NCI-H1930 (cell line): Measurements from ENCODE around the gene RCN2.

Experiments used
- DNase-seq, 2 experiments: peaks; one replicate each; lab custom pipeline; 2025; lab: John Stamatoyannopoulos, UW

The RCN2 gene

GRCh38 chr15:76973906-76974305 is 42.4 kb downstream of the RCN2 start:
- DNase-seq = no peak

- no peak for DNase-seq
These were observed 43.0 kb downstream of the RCN2 start for GRCh38 chr15:76974456-76975036.

DNA sequence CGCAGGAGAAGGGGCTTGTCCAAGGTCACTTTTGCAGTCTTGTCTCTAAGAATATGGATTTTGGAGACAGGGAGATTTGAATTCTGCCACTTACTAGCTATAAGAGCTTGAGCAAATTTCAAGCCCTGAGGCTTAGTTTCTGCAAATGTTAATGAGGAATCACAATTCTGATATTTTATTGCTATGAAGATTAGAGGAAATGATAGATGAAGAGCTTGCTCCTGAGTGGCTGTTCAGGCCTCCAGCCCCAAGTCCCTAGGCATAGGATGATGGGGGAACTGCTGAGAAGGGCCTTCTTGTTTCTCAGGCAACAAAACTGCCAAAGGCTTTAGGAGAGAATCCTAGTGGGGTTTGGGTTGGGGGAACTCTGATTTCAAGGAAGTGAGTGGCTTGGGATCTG is 44.6 kb downstream of the RCN2 start:
- DNase-seq = no peak

DNA sequence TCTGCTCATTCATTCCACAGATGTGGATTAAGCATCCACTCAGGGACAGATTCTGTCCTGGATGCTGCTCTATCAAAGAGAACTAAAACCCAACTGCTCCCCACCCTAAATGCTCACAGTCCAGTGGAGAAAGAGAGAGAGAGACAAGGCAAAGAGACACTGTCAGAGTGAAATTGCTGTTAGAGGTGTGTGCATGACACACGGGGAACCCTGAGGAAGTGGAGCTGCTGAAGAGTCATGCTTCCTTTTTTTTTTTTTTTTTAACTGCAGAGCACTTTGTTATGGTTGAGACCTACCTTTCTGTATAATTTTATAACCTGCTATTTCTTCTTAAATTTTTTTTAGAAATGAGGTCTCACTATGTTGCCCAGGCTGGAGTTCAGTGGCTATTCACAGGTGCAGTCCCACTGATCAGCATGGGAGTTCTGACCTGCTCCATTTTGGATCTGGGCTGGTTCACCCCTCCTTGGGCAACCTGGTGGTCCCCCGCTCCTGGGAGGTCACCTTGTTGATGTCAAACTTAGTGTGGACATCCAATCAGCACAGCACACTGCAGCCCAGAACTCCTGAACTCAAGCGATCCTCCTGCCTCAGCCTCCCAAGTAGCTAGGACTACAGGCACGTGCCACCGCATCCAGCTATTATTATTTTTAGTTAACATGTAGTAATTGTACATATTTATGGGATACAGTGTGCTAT is 45.2 kb downstream of the RCN2 start:
- DNase-seq = no peak

DNA sequence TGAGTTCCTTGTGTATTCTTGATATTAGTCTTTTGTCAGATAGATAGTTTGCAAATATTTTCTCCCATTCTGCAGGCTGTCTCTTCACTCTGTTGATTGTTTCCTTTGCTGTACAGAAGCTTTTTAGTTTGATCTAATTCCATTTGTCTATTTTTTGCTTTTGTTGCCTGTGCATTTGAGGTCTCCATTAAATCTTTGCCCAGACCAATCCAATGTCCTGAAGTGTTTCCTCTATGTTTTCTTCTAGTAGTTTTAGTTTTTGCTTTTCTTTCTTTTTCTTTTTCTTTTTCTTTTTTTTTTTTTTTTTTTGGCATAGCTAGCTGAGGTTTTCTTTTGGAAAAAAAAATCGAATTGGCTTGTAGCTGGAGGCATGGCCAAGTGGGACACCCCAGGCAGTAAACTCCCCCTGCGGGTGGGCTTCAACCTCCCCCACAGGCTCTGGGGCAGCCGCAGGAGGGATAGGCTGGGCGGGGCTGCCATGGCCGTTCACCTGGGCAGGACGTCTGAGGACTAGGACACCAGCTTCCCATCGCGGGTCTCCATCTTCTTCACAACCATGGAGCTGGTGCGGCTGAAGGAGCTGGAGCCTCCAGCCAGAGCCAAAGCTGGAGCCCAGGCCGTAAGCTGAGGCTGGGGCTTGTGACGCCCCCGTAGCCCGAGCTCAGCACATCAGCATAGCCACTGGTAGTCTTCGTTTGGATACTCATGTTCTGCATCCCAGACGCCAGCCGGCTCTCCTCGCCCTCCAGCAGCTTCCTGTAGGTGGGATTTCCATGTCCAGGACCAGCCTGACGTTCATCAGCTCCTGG is 47.2 kb downstream of the RCN2 start:
- DNase-seq = no peak

DNA sequence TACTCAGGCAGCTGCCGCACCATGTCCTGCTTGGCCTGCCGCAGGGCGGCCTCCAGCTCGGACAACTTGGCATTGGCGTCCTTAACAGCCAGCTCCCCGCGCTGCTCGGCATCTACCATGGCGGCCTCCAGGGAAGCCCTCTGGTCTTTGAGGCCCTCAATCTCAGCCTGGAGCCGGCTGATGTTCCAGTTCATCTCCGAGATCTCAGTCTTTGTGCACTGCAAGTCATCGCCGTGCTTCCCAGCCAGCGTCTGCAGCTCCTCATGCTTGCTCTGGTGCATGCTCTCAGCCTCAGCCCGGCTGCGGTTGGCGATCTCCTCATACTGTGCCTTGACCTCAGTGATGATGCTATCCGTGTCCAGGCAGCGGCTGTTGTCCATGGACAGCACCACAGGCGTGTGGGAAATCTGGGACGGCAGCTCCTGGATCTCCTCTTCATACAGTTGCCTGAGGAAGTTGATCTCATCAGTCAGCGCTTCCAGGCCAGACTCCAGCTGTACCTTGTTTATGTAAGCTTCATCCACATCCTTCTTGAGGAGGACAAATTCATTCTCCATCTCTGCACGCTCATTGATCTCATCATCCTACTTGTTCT is 47.9 kb downstream of the RCN2 start:
- DNase-seq = no peak

DNA sequence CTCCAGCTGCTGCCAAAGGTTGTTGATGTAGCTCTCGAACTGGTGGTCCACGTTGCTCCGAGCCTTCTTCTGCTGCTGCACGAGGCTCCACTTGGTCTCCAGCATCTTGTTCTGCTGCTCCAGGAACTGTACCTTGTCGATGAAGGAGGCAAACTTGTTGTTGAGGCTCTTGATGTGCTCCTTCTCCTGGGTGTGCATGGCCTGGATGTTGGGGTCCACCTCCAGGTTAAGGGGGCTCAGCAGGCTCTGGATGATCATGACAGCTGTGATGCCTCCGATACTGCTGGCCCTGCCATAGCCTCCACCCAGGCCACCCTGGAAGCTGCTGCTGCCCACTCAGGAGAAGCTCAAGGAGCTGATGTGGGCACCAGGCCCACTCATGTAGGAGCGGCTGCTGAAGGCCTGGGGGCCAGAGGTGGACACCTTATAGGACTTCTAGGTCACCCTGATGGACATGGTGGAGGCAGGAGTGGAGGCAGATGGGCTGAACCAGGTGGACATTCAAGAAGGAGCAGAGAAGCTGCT is 48.5 kb downstream of the RCN2 start:
- DNase-seq = no peak

GRCh38 chr15:76982356-76982755 is 50.8 kb downstream of the RCN2 start:
- no peak for DNase-seq

GRCh38 chr15:76982756-76983155 is 51.2 kb downstream of the RCN2 start:
- DNase-seq = no peak

GRCh38 chr15:76983590-76984375 is 52.2 kb downstream of the RCN2 start:
- DNase-seq = no peak

GRCh38 chr15:76986743-76987142 is 55.2 kb downstream of the RCN2 start:
- no peak for DNase-seq

- no peak for DNase-seq
These were observed 55.7 kb downstream of the RCN2 start for GRCh38 chr15:76987276-76987675.

DNA sequence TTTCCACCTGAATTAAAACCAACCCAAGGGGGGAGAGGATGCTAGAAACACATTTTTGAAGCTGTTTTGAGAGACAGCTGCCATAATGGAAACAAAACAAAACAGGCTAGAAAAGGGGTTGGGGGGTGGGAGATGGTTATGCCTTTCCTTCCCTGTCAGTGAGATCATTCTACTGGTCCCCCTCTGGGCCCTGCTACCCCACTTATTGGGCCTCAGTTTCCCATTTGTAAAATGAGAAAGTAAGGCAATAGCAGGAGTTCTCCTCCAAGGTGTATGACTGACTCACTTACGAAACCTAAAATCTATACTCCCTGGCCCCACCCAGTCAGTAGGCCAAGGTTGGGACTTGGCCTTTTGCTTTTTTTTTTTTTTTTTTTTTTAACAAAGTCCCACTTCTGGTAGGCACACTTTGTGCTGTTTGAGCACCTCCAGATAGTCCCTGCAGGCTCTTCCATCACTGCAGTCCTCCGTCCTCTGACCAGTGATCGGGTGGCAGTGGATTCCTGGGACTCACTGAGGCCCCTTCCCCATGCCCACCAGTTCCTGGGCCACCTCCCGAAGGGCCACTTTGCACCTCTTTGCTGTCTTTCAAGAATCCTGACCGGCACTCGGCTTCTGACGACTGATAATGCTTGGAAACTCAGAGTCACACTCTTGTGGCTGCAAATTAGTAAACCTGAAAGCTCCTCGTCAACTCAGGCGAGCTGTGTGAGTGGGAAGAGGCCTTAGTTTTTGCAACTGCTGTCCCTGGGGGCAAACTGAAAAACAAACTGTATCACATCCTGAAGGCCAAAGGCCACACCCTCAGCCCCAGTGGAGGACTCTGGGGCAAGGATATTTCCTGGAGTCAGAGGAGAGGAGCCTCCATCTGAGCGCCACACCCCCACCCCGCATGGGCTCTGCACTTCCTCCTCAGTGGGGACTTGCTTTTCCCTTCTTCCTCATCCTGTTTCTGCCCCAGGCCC is 56.6 kb downstream of the RCN2 start:
- DNase-seq = no peak

DNA sequence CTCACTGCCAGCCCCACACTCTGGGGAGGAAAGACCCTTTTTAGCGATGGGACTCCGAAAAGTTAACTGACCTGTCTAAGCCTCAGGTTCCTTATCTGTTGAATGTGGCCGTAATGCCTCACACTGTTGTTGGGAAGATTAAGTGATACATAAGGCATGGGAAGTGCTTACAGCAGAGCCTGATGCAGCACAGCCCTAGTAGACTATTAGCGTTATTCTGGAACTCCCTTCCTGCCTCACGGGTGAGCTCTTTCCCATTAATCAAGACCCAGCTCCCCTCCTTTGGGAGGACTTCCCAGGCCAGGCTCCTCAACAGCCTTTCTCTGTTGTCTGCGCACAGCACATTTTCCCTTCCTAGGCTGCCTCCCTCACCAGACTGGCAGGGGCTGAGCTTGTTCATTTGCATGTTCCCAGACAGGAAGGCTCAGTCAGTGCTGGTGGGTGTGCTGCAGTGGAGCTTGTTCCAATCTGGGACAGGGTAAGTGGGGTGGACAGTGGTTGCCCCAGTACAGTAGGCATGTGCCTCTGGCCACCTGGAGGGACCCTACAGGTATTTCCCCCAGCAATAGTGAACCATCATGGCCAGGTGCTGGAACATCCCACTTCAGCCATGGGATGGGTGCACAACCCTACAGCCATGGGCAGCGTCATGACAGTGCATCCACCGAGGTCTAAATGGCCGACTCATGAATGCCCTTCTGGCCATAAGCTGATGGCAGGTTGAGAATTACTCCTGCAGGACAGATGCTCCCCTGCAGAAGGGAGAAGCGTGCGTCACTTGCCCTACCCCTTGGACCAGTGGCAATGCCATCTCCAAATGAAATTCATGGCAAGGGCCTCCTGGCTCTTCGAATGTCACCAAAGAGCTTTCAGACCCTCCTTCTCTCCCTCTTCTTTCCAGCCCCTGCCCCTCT is 57.6 kb downstream of the RCN2 start:
- DNase-seq = no peak

DNA sequence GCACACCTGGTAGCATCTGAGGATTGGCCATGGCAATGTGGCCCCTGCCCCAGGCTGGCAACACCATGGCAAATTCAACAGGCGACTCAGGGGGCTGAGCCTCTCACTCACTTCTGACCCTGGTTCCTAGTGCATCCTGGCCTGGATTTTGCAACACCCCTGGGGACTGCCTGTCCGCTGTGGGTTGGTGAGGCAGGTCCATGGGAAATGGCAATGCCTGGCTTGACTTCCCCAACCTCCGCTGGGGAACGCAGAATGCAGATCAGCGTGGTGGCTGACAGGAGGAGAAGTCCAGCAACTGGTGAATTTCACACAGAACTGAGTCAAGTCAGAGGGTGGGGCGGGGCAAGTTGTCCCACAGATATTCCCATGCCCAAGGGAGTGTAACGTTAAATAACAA is 59.5 kb downstream of the RCN2 start:
- no peak for DNase-seq

DNA sequence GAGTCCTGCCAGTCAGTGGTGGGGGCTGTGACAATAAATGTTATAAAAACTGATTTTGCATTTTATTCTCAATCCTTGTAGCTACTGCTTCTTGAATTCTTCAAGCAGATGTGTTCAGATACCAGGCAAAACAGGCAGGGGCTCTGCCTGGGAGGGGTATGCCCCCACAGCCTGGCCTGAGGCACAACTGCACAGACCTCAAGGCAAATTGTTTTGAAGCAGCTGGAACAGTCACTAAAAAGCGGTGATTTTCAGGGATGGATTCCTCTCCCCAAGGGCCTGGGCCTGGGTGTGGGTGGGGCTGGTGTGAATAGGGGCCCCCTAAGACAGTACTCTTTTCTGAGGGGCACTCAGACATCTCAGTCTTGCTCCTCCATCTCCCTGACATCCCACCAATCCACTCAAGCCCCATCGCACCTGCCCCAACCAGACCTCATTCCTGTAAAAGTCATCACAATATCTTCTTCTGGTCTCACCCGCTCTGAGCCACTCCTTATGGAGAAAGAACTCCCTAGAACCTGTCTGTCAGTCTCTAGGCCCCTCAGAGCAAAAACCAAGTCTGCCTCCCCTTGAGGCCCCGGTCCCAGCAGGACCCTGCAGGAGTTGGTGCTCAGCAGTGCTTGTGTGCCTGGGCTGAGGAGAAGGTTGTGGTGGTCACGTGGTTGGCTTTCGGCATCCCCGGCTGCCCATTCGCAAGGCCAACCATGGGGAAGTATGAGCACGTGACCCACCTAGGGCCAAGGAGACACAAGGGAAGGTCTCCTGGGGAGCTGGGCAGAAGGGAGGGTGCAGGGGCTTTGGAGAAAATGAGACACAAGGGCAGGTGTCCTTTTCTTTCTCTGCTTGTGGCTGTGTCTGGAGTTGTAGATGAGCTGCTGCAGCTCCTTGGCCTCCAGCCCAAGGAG is 60.4 kb downstream of the RCN2 start:
- no peak for DNase-seq

DNA sequence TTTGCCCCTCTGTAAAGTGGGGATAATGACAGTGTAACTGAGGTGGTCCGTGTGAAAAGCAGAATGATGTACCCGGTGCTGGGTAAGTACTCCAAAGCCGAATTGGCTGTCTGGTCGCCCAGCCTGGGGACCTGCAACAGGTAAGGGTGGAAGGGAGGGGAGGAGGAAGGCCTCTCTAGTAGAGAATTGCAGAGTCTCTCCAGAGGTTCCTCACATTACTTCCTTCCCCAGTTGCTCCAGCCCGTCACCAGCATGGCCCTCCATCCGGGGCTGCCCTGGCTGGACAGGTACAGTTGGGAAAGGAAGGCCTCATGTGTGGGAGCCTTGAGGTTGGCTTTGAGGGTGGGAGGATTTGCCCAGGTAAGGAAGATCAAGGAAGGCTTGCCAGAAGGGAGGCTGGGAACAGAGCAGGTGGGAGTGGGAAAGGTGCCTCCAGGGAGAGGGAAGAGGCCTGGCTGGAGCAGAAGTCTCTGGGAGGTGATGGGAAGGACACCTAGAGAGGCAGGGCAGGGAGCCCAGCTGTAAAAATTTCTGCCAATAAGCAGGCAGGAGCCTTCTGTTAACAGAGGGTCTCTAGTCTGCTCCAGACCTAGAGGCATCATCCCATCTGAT is 61.7 kb downstream of the RCN2 start:
- DNase-seq = no peak

DNA sequence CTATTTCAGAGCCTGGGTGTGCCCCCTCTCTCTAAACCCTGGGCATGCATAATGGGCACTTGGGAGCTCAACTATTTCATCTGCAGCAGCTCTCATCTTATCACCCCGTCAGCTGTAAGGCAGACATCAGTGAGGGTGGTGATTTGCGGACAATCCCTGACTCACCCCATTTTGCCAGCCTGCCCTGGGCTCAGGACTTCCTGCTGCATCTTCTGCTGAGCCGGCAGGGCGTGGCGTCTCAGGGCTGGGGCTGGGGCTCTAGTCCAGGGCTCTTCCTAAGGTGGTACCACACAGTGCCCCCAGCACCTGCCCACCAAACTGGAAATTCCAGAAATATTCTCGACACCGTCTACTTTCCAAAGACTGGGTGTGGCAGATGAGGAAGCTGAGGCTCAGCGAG is 62.5 kb downstream of the RCN2 start:
- DNase-seq = no peak
